DOHH2 (cell line): ENCODE measurements around the gene PARP16.

Experiments used
- H3F3A ChIP-seq: fragments of 200-600 bp; sonication (generic), shearing (Covaris generic); 2 replicates; pipeline ENCODE4 v1.6.0; 2016; ENCODE audit warnings: antibody characterized with exemption, mild to moderate bottlenecking; ENCODE audit not compliant: control insufficient read depth, insufficient read depth
- H3K27ac ChIP-seq: fragments of 200-600 bp; sonication (generic); 2 replicates; pipeline ENCODE4 v1.5.1; 2014; ENCODE audit warnings: low read depth, mild to moderate bottlenecking, low read length, moderate library complexity
- H3K27me3 ChIP-seq: fragments of 200-600 bp; sonication (generic); 2 replicates; pipeline ENCODE4 v1.6.1; 2014; ENCODE audit warnings: mild to moderate bottlenecking, low read length, mixed read lengths; ENCODE audit not compliant: control insufficient read depth
- H3K36me3 ChIP-seq: fragments of 200-600 bp; sonication (generic); 2 replicates; pipeline ENCODE4 v1.6.1; 2014; ENCODE audit warnings: mild to moderate bottlenecking, low read length, moderate library complexity, mixed read lengths; ENCODE audit not compliant: control insufficient read depth
- H3K4me1 ChIP-seq: fragments of 200-600 bp; sonication (generic); 2 replicates; pipeline ENCODE4 v1.6.1; 2014; ENCODE audit warnings: mild to moderate bottlenecking, low read length, mixed read lengths; ENCODE audit not compliant: control insufficient read depth
- H3K4me2 ChIP-seq: fragments of 200-600 bp; sonication (generic); 2 replicates; pipeline ENCODE4 v1.6.0; 2014; ENCODE audit warnings: mild to moderate bottlenecking, low read length, moderate library complexity
- H3K4me3 ChIP-seq: fragments of 200-600 bp; sonication (generic); 2 replicates; pipeline ENCODE4 v1.5.1; 2014; ENCODE audit warnings: mild to moderate bottlenecking, low read length, mixed read lengths
- H3K79me2 ChIP-seq: fragments of 200-600 bp; sonication (generic); 2 replicates; pipeline ENCODE4 v1.6.1; 2014; ENCODE audit warnings: mild to moderate bottlenecking, low read length, mixed read lengths; ENCODE audit not compliant: control insufficient read depth
- H3K9me2 ChIP-seq: fragments of 200-600 bp; sonication (generic); replicated peaks from 2 replicates; pipeline ENCODE4 v1.6.1; 2014; ENCODE audit warnings: mild to moderate bottlenecking, low read length, mixed read lengths; ENCODE audit not compliant: control insufficient read depth
- H3K9me3 ChIP-seq: fragments of 200-600 bp; sonication (generic); 2 replicates; pipeline ENCODE4 v1.6.1; 2014; ENCODE audit warnings: antibody characterized with exemption, low read length, mixed read lengths; ENCODE audit not compliant: control insufficient read depth, insufficient read depth
- H4K20me1 ChIP-seq: fragments of 200-600 bp; sonication (generic); 2 replicates; pipeline ENCODE4 v1.6.0; 2014; ENCODE audit warnings: low read depth, mild to moderate bottlenecking, antibody characterized with exemption, low read length, moderate library complexity; ENCODE audit not compliant: control insufficient read depth, insufficient read depth
- EZH2phosphoT487 ChIP-seq: fragments of 200-600 bp; sonication (generic); IDR thresholded peaks from 2 replicates; pipeline ENCODE4 v1.6.1; 2017; ENCODE audit warnings: borderline replicate concordance, mild to moderate bottlenecking, antibody characterized with exemption, low read length, moderate library complexity, mixed read lengths
- TF ChIP-seq, protein P1 (sequence below): fragments of 200-600 bp; sonication (generic); IDR thresholded peaks from one replicate; pipeline ENCODE4 v1.5.1; 2014; ENCODE audit warnings: antibody characterized with exemption, mild to moderate bottlenecking, low read depth, low read length; ENCODE audit not compliant: poor library complexity, severe bottlenecking

The PARP16 gene

DNA sequence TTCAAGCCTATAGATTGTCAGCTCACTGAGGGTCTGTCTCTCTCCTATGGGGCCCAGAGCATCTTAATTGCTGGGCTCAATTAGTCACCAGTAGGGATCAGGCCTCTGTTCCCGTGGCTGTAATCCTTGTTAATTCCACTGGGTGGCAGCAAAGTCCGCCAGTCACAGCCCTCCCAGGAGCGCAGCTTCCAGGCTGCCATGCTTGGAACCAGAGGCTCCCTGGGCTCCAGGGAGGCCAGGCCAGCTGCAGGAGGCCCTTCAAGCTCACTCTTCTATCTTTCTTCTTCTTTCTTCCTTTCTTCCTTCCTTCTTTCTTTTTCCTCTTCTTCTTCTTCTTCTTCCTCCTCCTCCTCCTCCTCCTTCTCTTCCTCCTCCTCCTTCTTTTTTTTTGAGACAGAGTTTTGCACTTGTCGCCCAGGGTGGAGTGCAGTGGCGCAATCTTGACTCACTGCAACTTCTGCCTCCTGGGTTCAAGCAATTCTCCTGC, 32.2 kb upstream of the PARP16 start:
- TF ChIP-seq, protein P1, sequence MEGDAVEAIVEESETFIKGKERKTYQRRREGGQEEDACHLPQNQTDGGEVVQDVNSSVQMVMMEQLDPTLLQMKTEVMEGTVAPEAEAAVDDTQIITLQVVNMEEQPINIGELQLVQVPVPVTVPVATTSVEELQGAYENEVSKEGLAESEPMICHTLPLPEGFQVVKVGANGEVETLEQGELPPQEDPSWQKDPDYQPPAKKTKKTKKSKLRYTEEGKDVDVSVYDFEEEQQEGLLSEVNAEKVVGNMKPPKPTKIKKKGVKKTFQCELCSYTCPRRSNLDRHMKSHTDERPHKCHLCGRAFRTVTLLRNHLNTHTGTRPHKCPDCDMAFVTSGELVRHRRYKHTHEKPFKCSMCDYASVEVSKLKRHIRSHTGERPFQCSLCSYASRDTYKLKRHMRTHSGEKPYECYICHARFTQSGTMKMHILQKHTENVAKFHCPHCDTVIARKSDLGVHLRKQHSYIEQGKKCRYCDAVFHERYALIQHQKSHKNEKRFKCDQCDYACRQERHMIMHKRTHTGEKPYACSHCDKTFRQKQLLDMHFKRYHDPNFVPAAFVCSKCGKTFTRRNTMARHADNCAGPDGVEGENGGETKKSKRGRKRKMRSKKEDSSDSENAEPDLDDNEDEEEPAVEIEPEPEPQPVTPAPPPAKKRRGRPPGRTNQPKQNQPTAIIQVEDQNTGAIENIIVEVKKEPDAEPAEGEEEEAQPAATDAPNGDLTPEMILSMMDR, result peak; percentile 80
- TF ChIP-seq EZH2phosphoT487, result no peak
- Histone ChIP-seq H3K4me1 (no peaks in the 10 kb centered on the region), H3K4me3 (no peak overlapping the region), H3K36me3 (no peaks in the 10 kb centered on the region), H3K9me2 (no peaks in the 10 kb centered on the region), H4K20me1 (0 out of 2 replicates have a peak, but pooled peaks cover 3% of the 10 kb centered on the region), H3K27ac (no peak overlapping the region), H3K4me2 (no peak overlapping the region), H3K27me3 (peaks cover 31% of the 10 kb centered on the region), H3F3A (no peaks in the 10 kb centered on the region), H3K9me3 (no peaks in the 10 kb centered on the region), H3K79me2 (no peaks in the 10 kb centered on the region)

DNA sequence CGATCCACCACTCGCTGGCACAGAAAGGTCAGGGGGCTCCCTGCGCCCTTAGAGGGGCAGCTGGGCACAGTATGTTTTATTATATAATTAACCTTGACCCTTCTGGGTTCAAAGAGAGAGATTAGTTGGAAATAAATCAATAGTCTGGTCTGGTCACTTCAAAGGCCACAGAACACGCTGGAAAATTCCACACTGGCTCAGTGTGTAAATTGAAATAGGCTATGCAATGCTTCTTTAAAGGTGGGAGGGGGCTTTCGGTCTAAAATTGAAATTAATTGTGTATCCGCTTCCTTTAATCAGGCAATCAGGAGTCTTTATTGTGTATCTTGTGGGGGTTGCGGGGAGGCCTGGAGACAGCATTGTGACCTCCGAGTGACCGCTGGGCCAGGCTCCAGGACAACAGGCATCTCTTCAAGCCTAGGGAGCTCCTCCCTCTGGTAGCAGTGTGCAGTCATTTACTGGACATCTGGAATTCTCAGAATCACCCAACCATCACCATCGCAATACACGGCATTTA, 25.8 kb upstream of the PARP16 start:
- Histone ChIP-seq H3K27me3 (peaks cover 2% of the 10 kb centered on the region; the same call in 1 of the 2 replicates), H3K9me3 (no peaks in the 10 kb centered on the region), H3K27ac (no peak overlapping the region), H3K4me3 (no peak overlapping the region), H3K9me2 (no peaks in the 10 kb centered on the region), H3K4me2 (no peak overlapping the region), H3K36me3 (no peaks in the 10 kb centered on the region), H3K4me1 (no peaks in the 10 kb centered on the region), H3F3A (no peaks in the 10 kb centered on the region), H3K79me2 (no peaks in the 10 kb centered on the region), H4K20me1 (no peaks in the 10 kb centered on the region)
- TF ChIP-seq EZH2phosphoT487, result no peak
- TF ChIP-seq, protein P1, result no peak

DNA sequence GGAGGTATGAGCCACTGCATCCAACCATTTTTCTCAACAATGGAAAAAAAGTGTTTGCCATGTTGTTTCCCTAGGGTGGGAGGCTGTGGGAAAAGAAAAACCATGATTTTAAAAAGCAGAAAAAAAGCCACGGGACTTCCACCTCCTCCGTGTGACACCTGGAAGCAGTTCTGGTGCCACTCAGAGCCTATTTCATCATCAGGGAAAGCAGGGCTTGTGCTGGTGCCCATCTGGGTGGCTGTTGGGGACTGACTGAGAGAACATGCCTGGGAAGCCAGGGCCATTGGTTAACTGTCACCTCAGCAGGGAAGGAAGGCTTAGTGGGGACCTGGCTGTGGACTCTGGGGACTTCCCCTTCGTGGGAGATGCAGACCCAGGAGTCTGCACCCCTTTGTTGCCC, 25.1 kb upstream of the PARP16 start:
- no peak overlapping the region for H3K4me3 ChIP-seq
- H3K79me2 ChIP-seq, result no peaks in the 10 kb centered on the region
- no peak for TF ChIP-seq EZH2phosphoT487
- TF ChIP-seq, protein P1, result no peak
- H3K27ac ChIP-seq, result no peak overlapping the region
- H3K4me1 ChIP-seq, result no peaks in the 10 kb centered on the region; the same call in 1 of the 2 replicates
- H3K9me2 ChIP-seq, result no peaks in the 10 kb centered on the region
- peaks cover 1% of the 10 kb centered on the region; the same call in 1 of the 2 replicates for H3F3A ChIP-seq
- no peaks in the 10 kb centered on the region for H3K36me3 ChIP-seq
- no peaks in the 10 kb centered on the region for H4K20me1 ChIP-seq
- no peaks in the 10 kb centered on the region for H3K9me3 ChIP-seq
- H3K27me3 ChIP-seq, result peaks cover 2% of the 10 kb centered on the region; the same call in 1 of the 2 replicates
- no peak overlapping the region for H3K4me2 ChIP-seq
